ENCODE data around the gene YJU2.
A peak's percentile ranks its signal among the peaks of the same experiment; 100 is the strongest.

Gene YJU2

DNA sequence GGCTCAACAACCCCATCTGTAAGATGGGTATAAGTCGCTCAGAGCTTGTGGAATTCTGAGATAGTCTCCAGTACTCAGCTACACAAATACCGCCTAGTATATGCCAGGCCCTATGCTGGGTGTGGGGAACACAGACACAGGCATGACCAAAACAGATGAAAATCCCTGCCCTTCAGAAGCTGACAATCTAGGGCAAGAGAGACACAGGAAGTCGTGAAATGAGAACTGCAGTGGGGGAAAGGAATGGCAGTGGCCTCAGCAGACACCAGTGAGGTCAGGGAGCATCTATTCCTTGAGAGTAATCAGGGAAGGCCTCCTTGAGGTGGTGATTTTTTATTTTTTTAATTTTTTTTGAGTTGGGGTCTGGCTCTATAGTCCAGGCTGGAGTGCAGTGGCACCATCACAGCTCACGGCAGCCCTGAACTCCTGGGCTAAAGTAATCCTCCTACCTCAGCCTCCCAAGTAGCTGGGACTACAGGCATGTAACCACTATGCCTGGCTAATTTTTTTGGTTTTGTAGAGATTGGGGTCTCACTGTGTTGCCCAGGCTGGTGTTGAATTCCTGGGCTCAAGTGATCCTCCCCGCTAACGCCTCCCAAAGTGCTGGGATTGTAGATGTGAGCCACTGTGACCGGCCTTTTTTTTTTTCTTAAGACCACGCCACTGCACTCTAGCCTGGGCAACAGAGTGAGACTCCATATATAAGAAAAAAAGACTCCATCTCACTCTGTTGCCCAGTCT is 52.1 kb downstream of the YJU2 start:
- no peak for DNase-seq (ENCODE audit: low spot score)

GRCh38 chr19:4300589-4300988 is 53.7 kb downstream of the YJU2 start:
- no peak for DNase-seq (ENCODE audit: low spot score)

GRCh38 chr19:4301590-4302242 is 54.8 kb downstream of the YJU2 start:
- no peak for DNase-seq (ENCODE audit: low spot score)

DNA sequence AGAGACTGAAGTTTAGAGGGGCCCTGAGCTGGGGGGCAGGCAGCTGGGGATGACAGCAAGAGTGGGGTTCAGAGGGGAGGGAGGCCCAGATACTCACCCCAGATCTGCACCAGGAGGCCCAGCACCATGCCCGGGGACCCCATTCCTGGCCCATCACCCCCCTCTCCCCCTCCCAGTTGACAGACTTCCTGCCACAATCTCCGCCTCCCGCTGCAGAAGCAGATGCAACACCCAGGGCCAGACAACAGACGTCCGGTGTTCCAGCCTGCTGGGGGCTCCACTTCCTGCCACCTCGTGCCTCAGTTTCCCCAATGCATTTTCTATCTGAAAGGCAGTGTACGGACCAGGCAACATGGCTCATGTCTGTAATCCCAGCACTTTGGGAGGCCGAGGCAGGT is 55.4 kb downstream of the YJU2 start, which contains the start of gene TMIGD2:
Gene TMIGD2, minus strand, starts transcription at position 147 of the 398 bp plus-strand sequence. Its CDS starts 4 bp downstream, at position 143.
- no peak for DNase-seq (ENCODE audit: low spot score)

GRCh38 chr19:4303819-4304537 is 57.1 kb downstream of the YJU2 start:
- DNase-seq (ENCODE audit: low spot score), result no peak

- no peak for DNase-seq (ENCODE audit: low spot score)
These were observed 57.8 kb downstream of the YJU2 start, which contains the start of gene FSD1 for GRCh38 chr19:4304538-4305256. FSD1 (plus strand) TSS chr19:4304598; CDS start chr19:4304747, 149 bp downstream.

- DNase-seq (ENCODE audit: low spot score), result no peak
These were observed 58.4 kb downstream of the YJU2 start for GRCh38 chr19:4305257-4305612.

DNA sequence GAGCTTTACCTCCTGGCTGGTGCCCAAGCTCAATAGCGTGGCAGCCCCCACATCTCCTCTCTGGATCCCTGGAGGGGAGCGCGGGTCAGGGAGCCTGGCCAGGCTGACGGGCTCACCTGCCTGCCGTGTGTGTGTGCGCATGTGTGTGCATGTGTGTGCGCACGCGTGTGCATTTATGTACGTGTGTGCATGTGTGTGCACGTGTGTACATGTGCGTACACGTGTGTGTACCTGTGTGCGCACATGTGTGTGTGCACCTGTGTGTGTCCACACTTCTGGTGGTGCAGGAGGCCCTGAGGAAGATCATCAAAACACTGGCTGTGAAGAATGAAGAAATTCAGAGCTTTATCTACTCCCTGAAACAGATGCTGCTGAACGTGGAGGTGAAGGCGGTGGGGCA is 58.8 kb downstream of the YJU2 start:
- no peak for DNase-seq (ENCODE audit: low spot score)

DNA sequence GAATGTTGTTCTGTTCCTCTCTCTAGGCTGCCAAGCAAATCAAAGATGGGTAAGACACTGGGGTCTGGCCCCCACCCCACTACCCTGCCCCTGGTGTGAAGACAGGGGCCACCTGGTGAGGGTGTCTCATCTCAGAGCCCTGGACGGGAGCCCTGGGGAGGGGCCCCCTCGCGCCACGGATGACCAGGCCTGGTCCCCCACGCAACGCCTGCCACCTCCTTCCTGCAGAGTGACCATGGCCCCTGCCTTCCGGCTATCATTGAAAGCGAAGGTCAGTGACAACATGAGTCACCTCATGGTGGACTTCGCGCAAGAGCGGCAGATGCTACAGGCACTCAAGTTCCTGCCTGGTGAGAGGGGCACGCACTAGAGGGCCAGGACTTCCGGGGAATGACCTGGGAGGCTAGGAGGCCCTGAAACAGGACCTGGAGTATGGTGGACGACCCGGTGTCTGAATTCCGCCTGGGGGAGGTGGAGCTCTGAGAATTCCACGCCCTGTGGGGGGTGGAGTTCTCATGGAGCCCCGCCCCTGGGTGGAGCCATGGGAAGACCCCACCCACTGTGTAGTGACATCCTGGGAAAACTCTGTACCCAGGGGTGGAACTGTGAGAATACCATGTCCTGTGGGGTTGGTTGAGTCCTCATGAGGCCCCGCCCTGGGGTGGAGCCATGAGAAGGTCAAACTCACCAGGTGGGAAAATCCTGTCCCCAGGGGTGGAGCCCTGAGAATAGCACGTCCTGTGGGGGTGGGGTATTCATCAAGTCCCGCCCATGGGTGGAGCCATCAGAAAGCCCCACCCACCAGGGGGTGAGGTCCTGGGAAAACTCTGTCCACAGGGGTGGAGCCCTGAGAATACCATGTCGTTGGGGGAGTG is 63.6 kb downstream of the YJU2 start:
- peak; percentile 21 for DNase-seq (ENCODE audit: low spot score)

DNA sequence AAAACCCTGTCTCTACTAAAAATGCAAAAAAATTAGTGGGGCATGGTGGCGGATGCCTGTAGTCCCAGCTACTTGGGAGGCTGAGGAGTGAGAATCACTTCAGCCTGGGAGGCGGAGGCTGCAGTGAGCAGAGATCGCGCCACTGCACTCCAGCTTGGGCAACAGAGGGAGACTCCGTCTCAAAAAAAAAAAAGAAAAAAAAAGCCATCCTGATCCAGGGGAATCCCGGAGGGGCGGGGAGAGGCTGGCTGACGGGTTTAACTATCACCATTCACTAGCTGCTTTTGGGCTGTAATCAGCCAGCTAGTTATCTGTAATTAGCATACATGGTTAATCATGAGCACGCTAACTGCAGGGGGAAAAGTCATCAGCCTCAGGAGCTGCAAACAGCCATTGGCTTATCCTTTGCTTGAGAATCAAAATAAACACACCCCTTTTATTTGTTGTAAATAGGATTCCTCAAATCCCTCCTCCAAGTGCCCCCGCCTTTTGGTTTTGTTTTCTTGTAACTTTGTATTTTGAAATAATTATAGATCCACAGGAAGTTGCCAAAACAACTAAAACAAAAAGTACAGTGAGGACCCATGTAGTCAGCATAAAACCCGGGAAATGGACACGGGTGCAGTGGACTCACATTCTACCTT is 67.1 kb downstream of the YJU2 start:
- no peak for DNase-seq (ENCODE audit: low spot score)

- no peak for DNase-seq (ENCODE audit: low spot score)
These were observed 70.1 kb downstream of the YJU2 start for GRCh38 chr19:4316956-4317355.

GRCh38 chr19:4318460-4318859 is 71.6 kb downstream of the YJU2 start:
- DNase-seq (ENCODE audit: low spot score), result no peak

All from RKO (cell line).